ENCODE data around the gene MSMO1. TPM values are rescaled to one million over a fixed set of nuclear protein-coding genes. Genes with fewer than 3 reads are reported as not detected.

Gene MSMO1
- total RNA-seq (2022; extraction: Qiagen RNA extraction): 19.5 to 22.6 TPM (median 20.1 TPM) in 5 replicates

DNA sequence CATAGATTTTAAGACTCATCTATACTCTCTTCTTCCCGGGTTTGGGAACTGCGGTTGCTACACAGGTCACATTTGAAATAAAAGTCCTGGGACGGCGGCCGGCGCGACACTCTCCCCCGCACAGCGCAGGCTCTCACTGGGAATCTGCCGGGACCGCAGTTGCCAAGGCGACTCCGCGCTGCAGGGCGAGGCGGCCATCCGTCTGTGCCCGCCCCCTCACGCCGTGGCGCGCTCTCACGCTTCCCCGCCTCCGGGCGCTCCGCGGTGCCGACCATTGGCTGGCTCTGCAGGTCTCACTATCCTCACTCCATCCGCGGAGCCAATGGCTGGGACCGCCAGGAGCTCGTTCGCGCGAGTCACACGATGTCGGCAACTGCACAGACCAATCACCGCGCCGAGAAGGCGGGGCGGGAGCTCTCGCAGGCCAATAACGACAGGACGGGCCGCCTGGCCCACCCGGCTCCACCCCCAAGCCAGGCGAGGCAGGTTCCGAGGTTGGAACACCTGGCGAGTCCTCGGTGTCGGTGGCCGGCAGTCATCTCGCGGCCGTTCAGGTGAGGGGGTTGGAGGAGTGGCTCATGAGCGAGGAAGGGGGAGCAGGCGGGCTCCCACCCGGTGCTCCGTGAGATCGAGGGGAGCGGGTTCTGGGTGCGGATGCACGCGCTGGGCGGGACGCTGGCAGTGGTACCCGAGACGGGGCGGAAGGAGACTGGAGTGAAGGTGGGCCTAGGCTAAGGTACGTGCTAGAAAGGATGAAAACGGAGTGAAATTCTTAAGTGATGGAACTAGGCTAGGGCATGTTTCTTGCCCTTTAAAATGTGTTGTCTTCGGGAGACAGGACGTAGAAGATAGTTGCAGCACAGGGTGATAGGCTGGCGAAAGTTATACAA lies at the start of gene MSMO1:
Gene MSMO1, plus strand, starts transcription at position 459 of the 890 bp plus-strand sequence. CDS start 5,702 bp downstream, outside the sequence.

DNA sequence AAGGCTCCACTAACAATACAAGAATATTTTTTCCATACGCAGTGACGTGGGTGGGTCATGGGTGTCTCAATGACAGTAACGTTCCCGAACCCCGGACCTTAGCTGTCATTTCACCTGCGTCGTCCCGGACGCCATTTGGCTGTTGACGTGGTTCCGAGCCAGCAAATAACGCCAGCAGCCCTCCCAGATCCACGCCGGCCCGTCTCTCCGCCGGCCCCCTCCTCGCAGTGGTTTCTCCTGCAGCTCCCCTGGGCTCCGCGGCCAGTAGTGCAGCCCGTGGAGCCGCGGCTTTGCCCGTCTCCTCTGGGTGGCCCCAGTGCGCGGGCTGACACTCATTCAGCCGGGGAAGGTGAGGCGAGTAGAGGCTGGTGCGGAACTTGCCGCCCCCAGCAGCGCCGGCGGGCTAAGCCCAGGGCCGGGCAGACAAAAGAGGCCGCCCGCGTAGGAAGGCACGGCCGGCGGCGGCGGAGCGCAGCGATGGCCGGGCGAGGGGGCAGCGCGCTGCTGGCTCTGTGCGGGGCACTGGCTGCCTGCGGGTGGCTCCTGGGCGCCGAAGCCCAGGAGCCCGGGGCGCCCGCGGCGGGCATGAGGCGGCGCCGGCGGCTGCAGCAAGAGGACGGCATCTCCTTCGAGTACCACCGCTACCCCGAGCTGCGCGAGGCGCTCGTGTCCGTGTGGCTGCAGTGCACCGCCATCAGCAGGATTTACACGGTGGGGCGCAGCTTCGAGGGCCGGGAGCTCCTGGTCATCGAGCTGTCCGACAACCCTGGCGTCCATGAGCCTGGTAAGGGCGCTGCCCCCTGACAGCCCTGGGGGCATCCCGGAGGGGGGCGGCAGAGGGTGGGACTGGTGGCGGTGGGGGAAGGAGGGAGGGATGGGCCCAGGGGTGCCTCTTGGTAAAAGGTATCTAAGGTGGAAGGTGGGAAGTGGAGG lies 51.5 kb downstream of the MSMO1 start, which contains the start of gene CPE:
Gene CPE, plus strand, starts transcription at position 264 of the 933 bp plus-strand sequence. Its CDS starts 214 bp downstream, at position 478.

Other genes with a start within 250 kb of the MSMO1 start
- gene TMEM192, start 214.8 kb upstream of the MSMO1 start, total RNA-seq (2022; extraction: Qiagen RNA extraction): 7.2 to 8.5 TPM (median 8.0 TPM) in 5 replicates
- 15.8 to 19.9 TPM (median 18.4 TPM) in 5 replicates for gene KLHL2, start 120.1 kb upstream of the MSMO1 start, total RNA-seq (2022; extraction: Qiagen RNA extraction)
- 1.6 to 2.3 TPM (median 1.8 TPM) in 5 replicates for gene CPE, start 51.3 kb downstream of the MSMO1 start, total RNA-seq (2022; extraction: Qiagen RNA extraction)

Measured in A549 treated with AZD2906 at 1 μM for 4 hours (cell line).